CD14-positive monocyte (primary cell): ENCODE data around the gene POLR2L. TPM values are rescaled to one million over a fixed set of nuclear protein-coding genes. Genes with fewer than 3 reads are reported as not detected.
A peak's percentile ranks its signal among the peaks of the same experiment; 100 is the strongest.

Experiments
- DNase-seq, 3 donors: peaks; one replicate each; pipeline ENCODE4 v3.0.0-alpha.2; 2011 to 2022
- H2AFZ ChIP-seq: 2 replicates; pipeline ENCODE4 v1.6.0; 2012; ENCODE audit warnings: mild to moderate bottlenecking, low read depth, low read length, inconsistent platforms; ENCODE audit not compliant: insufficient read depth, poor library complexity, severe bottlenecking
- H3K27ac ChIP-seq, 2 donors: 1 replicate in 1 of 2; 2 replicates in 1 of 2; pipeline ENCODE4 v1.5.1; 2012 to 2013; ENCODE audit warnings: low read length in 2 of 2, control low read depth in 1 of 2, inconsistent platforms in 1 of 2, low read depth in 1 of 2, mild to moderate bottlenecking in 1 of 2
- H3K27me3 ChIP-seq, 2 donors: one replicate each; pipeline versions ENCODE4 v1.6.0 to v1.6.1; 2011 to 2013; ENCODE audit warnings: low read length in 2 of 2; ENCODE audit not compliant: control insufficient read depth in 2 of 2, insufficient read depth in 2 of 2
- H3K36me3 ChIP-seq, 2 donors: replicated peaks in 1 of 2; 1 replicate in 1 of 2; 2 replicates in 1 of 2; pipeline versions ENCODE4 v1.5.1 to v1.6.1; 2012 to 2013; ENCODE audit warnings: low read length in 2 of 2, control low read depth in 1 of 2, inconsistent platforms in 1 of 2, mild to moderate bottlenecking in 1 of 2; ENCODE audit not compliant: insufficient read depth in 2 of 2, control insufficient read depth in 1 of 2
- H3K4me1 ChIP-seq, 2 donors: 1 replicate in 1 of 2; 2 replicates in 1 of 2; pipeline versions ENCODE4 v1.5.1 to v1.6.1; 2012 to 2013; ENCODE audit warnings: low read length in 2 of 2, control low read depth in 1 of 2, inconsistent platforms in 1 of 2, mild to moderate bottlenecking in 1 of 2, moderate library complexity in 1 of 2; ENCODE audit not compliant: insufficient read depth in 2 of 2, control insufficient read depth in 1 of 2
- H3K4me2 ChIP-seq: replicated peaks from 2 replicates; pipeline ENCODE3; 2012; ENCODE audit warnings: low read length, moderate library complexity, mild to moderate bottlenecking; ENCODE audit not compliant: poor library complexity, severe bottlenecking; ENCODE audit errors: extremely low read depth
- H3K4me3 ChIP-seq, 3 experiments: fragments of 200-600 bp in 1 of 3; sonication (generic) in 1 of 3; replicated peaks in 1 of 3; 1 replicate in 2 of 3; 2 replicates in 1 of 3; pipeline ENCODE4 v1.5.1; 2011 to 2013; ENCODE audit warnings: low read length in 3 of 3, mild to moderate bottlenecking in 3 of 3, control low read depth in 2 of 3, low read depth in 2 of 3, inconsistent platforms in 1 of 3, moderate library complexity in 1 of 3
- H3K79me2 ChIP-seq: 2 replicates; pipeline ENCODE4 v1.6.0; 2012; ENCODE audit warnings: mild to moderate bottlenecking, control low read depth, inconsistent platforms, low read length, moderate library complexity; ENCODE audit not compliant: insufficient read depth
- H3K9ac ChIP-seq: 2 replicates; pipeline ENCODE4 v1.6.0; 2017; ENCODE audit warnings: low read length, mild to moderate bottlenecking; ENCODE audit not compliant: insufficient read depth, poor library complexity, severe bottlenecking
- H3K9me3 ChIP-seq, 2 donors: replicated peaks in 1 of 2; 1 replicate in 1 of 2; 2 replicates in 1 of 2; pipeline versions ENCODE4 v1.5.1 to v1.6.1; 2012 to 2013; ENCODE audit warnings: low read length in 2 of 2, control low read depth in 1 of 2; ENCODE audit not compliant: control insufficient read depth in 1 of 2, insufficient read depth in 1 of 2
- H4K20me1 ChIP-seq: 2 replicates; pipeline ENCODE4 v1.6.0; 2012; ENCODE audit warnings: mild to moderate bottlenecking, low read length, control low read depth, moderate library complexity; ENCODE audit not compliant: insufficient read depth
- H3K27ac Mint-ChIP-seq, 7 donors: one replicate each; pipeline ENCODE4 v1.8.0; 2020; ENCODE audit warnings: mild to moderate bottlenecking in 7 of 7, mixed read lengths in 7 of 7, moderate library complexity in 6 of 7, inconsistent platforms in 2 of 7
- H3K27me3 Mint-ChIP-seq, 3 donors: one replicate each; pipeline ENCODE4 v1.8.0; 2021 to 2022; ENCODE audit warnings: low read depth in 3 of 3, mild to moderate bottlenecking in 3 of 3, mixed read lengths in 3 of 3, moderate library complexity in 3 of 3, inconsistent platforms in 1 of 3
- H3K36me3 Mint-ChIP-seq, 2 donors: one replicate each; pipeline ENCODE4 v1.8.0; 2020; ENCODE audit warnings: mixed read lengths in 2 of 2, inconsistent platforms in 1 of 2, mild to moderate bottlenecking in 1 of 2
- H3K4me1 Mint-ChIP-seq: one replicate; pipeline ENCODE4 v1.8.0; 2020; ENCODE audit warnings: mild to moderate bottlenecking, mixed read lengths
- H3K4me3 Mint-ChIP-seq, 2 donors: one replicate each; pipeline ENCODE4 v1.8.0; 2020; ENCODE audit warnings: mild to moderate bottlenecking in 2 of 2, mixed read lengths in 2 of 2, moderate library complexity in 1 of 2
- H3K9me3 Mint-ChIP-seq, 7 donors: one replicate each; pipeline ENCODE4 v1.8.0; 2020 to 2022; ENCODE audit warnings: mixed read lengths in 7 of 7, mild to moderate bottlenecking in 6 of 7, moderate library complexity in 6 of 7, inconsistent platforms in 2 of 7
- CTCF ChIP-seq: fragments of 200-600 bp; IDR thresholded peaks from one replicate; pipeline ENCODE4 v1.8.0; 2022; ENCODE audit warnings: antibody characterized with exemption, mild to moderate bottlenecking
- WGBS: methylation state at CpG from one replicate; pipeline ENCODE4 v1.1.5; 2013; ENCODE audit warnings: missing lambda C conversion rate; ENCODE audit not compliant: insufficient coverage; 5-methylcytosine and 5-hydroxymethylcytosine counted together
- intact Hi-C, 2 donors: fragments of 100-400 bp; cut with micrococcal nuclease; formaldehyde crosslinking; loops; one replicate each; pipeline versions ENCODE4 v1.15.0 to v1.15.1; 2023
- polyA plus RNA-seq, 3 donors: library from polyadenylated mRNA; depleted of rRNA in 1 of 3; unstranded in 2 of 3; stranded (reverse) in 1 of 3; fragments of 300-500 nt in 2 of 3; fragments of >200 nt in 1 of 3; fragmentation: Illumina TruSeq in 2 of 3; gene quantifications; 1 replicate in 2 of 3; 2 replicates in 1 of 3; pipeline ENCODE4 v1.2.3, GENCODE V29; 2012 to 2021

Gene POLR2L
- polyA plus RNA-seq, 3 donors = 93.9 to 133 (median 110) TPM

GRCh38 chr11:870418-870817, 28.1 kb upstream of the POLR2L start:
- no peak overlapping the region for H3K27ac ChIP-seq

DNA sequence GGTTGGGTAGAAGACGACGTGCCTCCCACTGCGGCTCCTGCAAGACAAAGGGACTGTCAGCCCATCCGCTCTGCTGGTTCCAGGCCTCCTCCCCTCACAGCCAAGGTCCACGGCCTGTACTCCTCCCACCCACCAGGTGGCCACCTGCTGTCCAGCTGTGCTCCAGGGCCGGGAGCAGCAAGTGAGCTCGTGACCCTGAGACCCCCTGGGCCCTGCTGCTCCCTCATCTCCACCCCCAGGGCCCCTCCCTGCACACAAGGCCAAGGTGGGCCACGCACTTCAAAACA, 27.7 kb upstream of the POLR2L start:
- Mint-ChIP-seq H3K27ac (no peak overlapping the region), H3K4me3 (no peak overlapping the region), H3K4me1 (no peaks in the 10 kb centered on the region), H3K27me3 (peaks cover 0 to 2% (median 2%) of the 10 kb centered on the region in 3 donors), H3K36me3 (peaks cover 4 to 7% of the 10 kb centered on the region in 2 donors), H3K9me3 (no peaks in the 10 kb centered on the region)
- Histone ChIP-seq H3K9me3 (no peaks in the 10 kb centered on the region), H3K9ac (no peak overlapping the region), H3K27me3 (no peaks in the 10 kb centered on the region), H3K36me3 (peaks cover 0 to 6% of the 10 kb centered on the region in 2 donors), H3K4me1 (no peaks in the 10 kb centered on the region), H3K27ac (no peak overlapping the region), H2AFZ (no peak overlapping the region), H3K4me3 (no peak overlapping the region), H3K79me2 (no peaks in the 10 kb centered on the region), H4K20me1 (no peaks in the 10 kb centered on the region), H3K4me2 (no peak overlapping the region)
- WGBS = 87% methylated on average over 6 of the region's 8 CpGs
- intact Hi-C loops = no loop called here
- peak; percentile 7 for TF ChIP-seq CTCF
- DNase-seq = no peak

More at GRCh38 chr11:870418-870817, 28.1 kb upstream of the POLR2L start:
- no peaks in the 10 kb centered on the region for H3K79me2 ChIP-seq
- Mint-ChIP-seq H3K36me3 (peaks cover 4 to 10% of the 10 kb centered on the region in 2 donors), H3K4me1 (no peaks in the 10 kb centered on the region), H3K27me3 (peaks cover 0 to 2% (median 2%) of the 10 kb centered on the region in 3 donors), H3K4me3 (no peak overlapping the region), H3K27ac (no peak overlapping the region), H3K9me3 (no peaks in the 10 kb centered on the region)
- H3K36me3 ChIP-seq = peaks cover 0 to 5% of the 10 kb centered on the region in 2 donors
- no peaks in the 10 kb centered on the region for H3K27me3 ChIP-seq
- H3K4me1 ChIP-seq = no peaks in the 10 kb centered on the region
- DNase-seq = no peak
- intact Hi-C loops = no loop called here
- no peaks in the 10 kb centered on the region for H3K9me3 ChIP-seq
- H2AFZ ChIP-seq = no peak overlapping the region
- no peak overlapping the region for H3K4me2 ChIP-seq
- no peak overlapping the region for H3K4me3 ChIP-seq
- WGBS = 92% methylated on average over 8 of the region's 8 CpGs
- no peak for TF ChIP-seq CTCF
- H4K20me1 ChIP-seq = no peaks in the 10 kb centered on the region
- H3K9ac ChIP-seq = no peak overlapping the region
